ENCODE measurements around the gene TBPL2. TPM values are rescaled to one million over a fixed set of nuclear protein-coding genes. Genes with fewer than 3 reads are reported as not detected.

TBPL2 gene
- total RNA-seq, 1 experiment from 2014 or later: not detected

- Histone ChIP-seq H2AK5ac (ENCODE audit: insufficient read length, low read length) (no peak overlapping the region), H2BK12ac (ENCODE audit: insufficient read length, low read depth, low read length) (no peak overlapping the region), H4K5ac (ENCODE audit: insufficient read length, low read depth, low read length) (no peak overlapping the region), H2BK15ac (ENCODE audit: low read depth, low read length) (no peak overlapping the region), H3K4me1 (ENCODE audit: insufficient read depth, low read length) (no peaks in the 10 kb centered on the region), H3K9me3 (ENCODE audit: control insufficient read depth, low read depth, low read length) (no peaks in the 10 kb centered on the region), H2BK5ac (ENCODE audit: insufficient read length, low read length) (no peak overlapping the region), H3K27me3 (ENCODE audit: insufficient read depth, low read length) (no peaks in the 10 kb centered on the region), H4K91ac (ENCODE audit: insufficient read length, low read depth, low read length) (no peak overlapping the region), H3K4ac (ENCODE audit: low read depth, low read length) (no peak overlapping the region), H3K23me2 (ENCODE audit: insufficient read length, low read depth, low read length, poor library complexity, severe bottlenecking) (no peaks in the 10 kb centered on the region), H3K79me2 (ENCODE audit: insufficient read depth, low read length) (peaks cover 4% of the 10 kb centered on the region; the same call in 1 of the 2 replicates), H4K20me1 (ENCODE audit: control insufficient read depth, insufficient read depth, insufficient read length) (no peaks in the 10 kb centered on the region), H3T11ph (ENCODE audit: low read length) (no peak overlapping the region), H2BK120ac (ENCODE audit: low read depth, low read length, poor library complexity, severe bottlenecking) (no peak overlapping the region), H3K14ac (ENCODE audit: insufficient read depth, low read length) (no peak overlapping the region), H3K56ac (ENCODE audit: insufficient read length, low read depth, low read length) (no peak overlapping the region), H3K18ac (ENCODE audit: insufficient read length, low read depth, low read length) (no peak overlapping the region), H3K4me2 (ENCODE audit: insufficient read depth, insufficient read length, low read length) (no peak overlapping the region), H3K27ac (ENCODE audit: insufficient read length, low read depth, low read length) (no peak overlapping the region), H3K23ac (ENCODE audit: insufficient read length, low read depth, low read length) (no peak overlapping the region), H4K8ac (replicated peaks; ENCODE audit: insufficient read length, low read depth, low read length) (no peak overlapping the region), H3K79me1 (ENCODE audit: insufficient read depth, low read depth, low read length, poor library complexity, severe bottlenecking) (no peaks in the 10 kb centered on the region), H2AFZ (ENCODE audit: low read length) (no peak overlapping the region), H2BK20ac (ENCODE audit: low read depth, low read length, poor library complexity, severe bottlenecking) (no peak overlapping the region), H3K9ac (ENCODE audit: extremely low read depth, insufficient read length, low read length) (no peak overlapping the region)
- Mint-ChIP-seq H3K27ac (no peak overlapping the region), H3K4me1 (no peaks in the 10 kb centered on the region), H3K4me3 (no peak overlapping the region), H3K36me3 (ENCODE audit: insufficient read depth in 1 of 3, low read depth in 3 of 3) (peaks cover 0 to 11% (median 5%) of the 10 kb centered on the region in 3 experiments; a peak in 4 of 7 replicates), H3K27me3 (ENCODE audit: low read depth) (no peaks in the 10 kb centered on the region), H3K9me3 (no peaks in the 10 kb centered on the region; a peak in 1 of 5 replicates)
- no peak for TF ChIP-seq CTCF (conservative IDR thresholded peaks at IDR 0.05)
- DNase-seq: no peak
- WGBS (ENCODE audit: extremely low coverage, insufficient read length, low lambda C conversion rate): no CpG with 5 or more reads among the region's 2 CpGs
Measured at GRCh38 chr14:55399852-55400251, 40.6 kb downstream of the TBPL2 start.
